Fibroblast of gingiva (primary cell): ENCODE data around the gene ADGRA3.
A peak's percentile ranks its signal among the peaks of the same experiment; 100 is the strongest.

Experiments
- DNase-seq: peaks from one replicate; pipeline ENCODE4 v3.0.0-alpha.2; 2011; ENCODE audit warnings: low read depth

The ADGRA3 gene

GRCh38 chr4:22508376-22508775, 7.5 kb downstream of the ADGRA3 start:
- DNase-seq = no peak

DNA sequence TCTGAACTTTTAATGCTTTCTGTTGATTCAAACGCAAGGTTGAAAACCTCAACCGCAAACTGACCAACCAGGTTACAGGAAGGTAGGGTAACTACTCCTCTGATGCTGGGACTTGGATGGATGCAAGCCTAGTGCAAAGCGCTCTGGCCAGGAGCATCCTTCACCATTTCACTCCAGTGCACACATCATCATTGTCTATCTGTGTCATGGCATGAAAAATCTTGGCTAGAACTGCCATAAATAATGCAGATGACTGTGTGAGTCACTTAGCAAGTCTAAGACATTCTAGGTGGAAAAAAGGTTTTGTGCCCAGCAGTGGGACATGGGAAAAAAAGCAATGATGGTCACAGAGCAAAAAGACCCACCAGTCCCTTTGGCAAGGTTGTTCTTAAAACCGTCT, 10.9 kb downstream of the ADGRA3 start:
- DNase-seq = no peak

DNA sequence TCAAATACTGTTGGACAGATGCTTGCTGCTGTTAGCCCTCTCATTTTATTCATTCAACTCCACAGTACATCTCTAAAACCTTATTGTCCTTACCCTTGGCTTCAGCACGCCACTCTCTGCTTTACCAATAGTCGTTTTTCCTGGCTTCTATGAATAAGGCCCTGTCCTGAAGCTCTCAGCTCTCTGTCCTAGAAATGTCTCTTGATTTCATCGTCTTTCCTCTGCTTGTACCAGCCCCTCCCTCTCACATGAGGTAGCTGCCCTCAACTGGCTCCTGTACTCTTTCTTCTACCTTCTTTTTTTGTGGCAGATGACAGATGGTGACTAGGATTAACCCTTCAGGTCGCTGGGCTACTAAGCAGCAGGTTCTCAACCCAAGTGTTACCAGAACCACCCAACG, 11.4 kb downstream of the ADGRA3 start:
- DNase-seq = no peak

GRCh38 chr4:22502895-22503814, 12.7 kb downstream of the ADGRA3 start:
- no peak for DNase-seq

DNA sequence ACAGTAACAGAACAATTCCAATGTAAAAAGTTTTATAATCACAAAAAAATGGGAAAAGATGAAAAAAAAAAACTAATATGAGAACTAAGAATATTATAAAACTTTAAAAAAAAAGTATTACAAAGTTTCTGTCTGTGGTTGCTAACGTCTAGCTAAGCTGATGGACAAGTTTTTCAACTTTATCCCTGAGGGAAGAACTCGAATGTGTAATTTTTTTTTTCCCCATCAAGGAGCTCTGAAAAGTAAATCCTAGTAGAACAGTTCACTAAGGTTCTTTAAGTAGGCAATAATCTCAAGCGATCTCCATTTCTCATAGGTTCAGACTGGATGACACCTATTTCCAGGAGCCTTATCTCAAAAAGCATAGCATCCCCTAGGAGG, 14.2 kb downstream of the ADGRA3 start:
- no peak for DNase-seq

DNA sequence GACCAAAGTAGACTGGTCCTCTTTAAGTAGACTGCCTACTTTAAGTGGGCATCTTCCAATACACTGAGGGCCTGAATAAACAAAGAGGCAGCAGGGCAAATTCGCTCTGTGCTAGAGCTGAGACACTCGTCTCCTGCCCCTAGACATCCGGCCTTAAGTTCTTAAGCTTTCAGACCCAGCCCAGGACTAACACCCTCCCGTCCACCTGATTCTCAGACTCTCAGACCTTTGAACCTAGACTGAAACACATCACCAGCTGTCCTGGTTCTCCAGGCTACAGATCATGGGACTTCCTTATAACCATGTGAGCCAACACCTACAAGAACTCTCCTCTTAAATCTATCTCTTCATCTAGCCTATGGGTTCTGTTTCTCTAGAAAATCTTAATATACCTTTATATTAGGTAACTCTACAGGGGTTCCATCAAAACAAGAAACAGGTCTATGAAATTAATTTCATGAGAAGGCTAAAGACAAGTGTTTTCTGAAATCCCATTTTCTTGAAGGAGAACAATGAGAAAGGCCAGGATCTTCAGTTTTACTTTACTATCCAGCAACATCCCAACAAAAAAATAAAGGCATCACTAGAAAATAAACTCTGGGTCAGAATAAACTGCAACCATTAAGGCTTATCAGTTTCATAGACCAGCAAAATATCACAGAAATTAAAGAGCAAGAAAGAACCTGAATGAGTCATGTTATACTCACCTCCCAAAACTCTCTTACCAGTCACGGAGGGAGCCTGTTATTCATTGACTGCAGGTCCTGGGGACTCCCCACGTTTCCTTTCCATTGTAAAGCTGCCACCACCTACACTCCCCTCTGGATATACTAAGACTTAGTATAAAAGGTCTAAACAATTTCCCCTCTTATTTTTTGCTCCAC, 14.8 kb downstream of the ADGRA3 start:
- DNase-seq = no peak

DNA sequence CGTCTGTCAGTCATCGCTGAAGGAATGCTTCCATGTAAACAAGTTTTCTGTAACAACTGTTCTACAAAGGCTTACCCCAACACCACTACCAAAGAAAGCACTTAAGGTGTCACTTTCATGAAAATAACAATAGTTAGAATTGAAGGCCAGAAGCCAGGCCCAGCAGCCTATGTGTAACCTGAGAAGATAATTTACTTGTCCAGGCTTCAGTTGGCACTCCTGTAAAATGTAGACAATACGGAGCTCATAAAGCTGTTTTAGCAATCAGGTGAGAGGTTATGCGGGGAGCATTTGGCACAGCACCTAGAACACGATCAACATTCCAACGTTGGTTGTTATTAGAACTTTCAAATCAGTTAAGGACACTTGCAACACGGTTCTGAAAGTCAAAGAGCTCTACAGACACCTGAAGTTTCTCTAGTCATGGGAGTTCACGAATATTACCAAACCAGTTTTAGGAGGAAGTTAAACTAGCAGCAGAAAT, 15.7 kb downstream of the ADGRA3 start:
- DNase-seq = no peak

GRCh38 chr4:22498866-22499265, 17.0 kb downstream of the ADGRA3 start:
- no peak for DNase-seq

DNA sequence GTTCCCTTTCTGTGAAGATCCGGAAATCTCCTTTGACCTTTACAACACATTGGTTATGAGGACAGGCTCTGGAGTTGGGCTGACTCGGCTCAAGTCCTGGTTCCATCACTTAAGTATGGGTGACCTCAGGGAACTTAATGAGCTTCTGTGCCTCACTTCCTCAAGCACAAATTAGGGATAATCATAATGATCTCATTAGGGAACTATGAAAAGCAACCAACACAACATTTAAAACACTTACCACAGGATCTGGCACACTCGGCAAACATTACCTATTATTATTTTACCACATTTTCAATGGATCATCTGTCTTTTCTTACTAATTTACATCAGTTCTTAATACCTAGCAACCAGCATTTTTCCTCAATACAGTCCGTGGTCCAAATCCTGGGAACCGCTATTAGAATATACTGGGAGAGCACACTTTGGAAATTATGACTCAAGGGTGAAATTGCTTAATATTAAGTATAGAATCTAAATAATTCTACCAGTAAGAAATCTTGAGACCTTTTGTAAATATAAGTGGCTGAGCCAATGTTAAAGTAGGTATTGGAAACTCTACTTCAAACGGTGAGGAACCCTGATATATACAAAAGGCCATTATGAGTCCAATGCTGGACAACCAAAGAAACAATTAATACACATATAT, 19.6 kb downstream of the ADGRA3 start:
- peak; percentile 9 for DNase-seq

- DNase-seq = no peak
These were observed 22.3 kb downstream of the ADGRA3 start for GRCh38 chr4:22493523-22493922.

GRCh38 chr4:22492987-22493386, 22.9 kb downstream of the ADGRA3 start:
- DNase-seq = no peak

DNA sequence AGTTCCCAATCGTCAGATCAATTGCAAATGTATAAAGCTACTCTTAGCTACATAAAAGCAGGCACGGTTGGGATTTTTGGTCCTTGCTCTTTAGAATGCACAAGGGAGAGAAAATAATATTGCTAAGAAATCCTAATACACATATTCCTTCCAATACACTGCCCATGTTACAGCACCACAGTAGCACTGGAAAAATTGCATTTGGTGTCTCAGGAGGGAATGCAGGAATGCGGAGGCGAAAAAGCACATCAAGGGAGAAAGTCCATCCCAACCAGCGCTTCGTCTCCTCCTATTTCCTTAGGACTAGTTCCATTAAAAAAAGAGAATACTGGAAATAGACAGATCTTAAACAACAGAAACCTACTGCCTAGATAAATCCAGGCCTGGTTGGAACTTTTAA, 23.9 kb downstream of the ADGRA3 start:
- DNase-seq = no peak

- DNase-seq = no peak
These were observed 25.0 kb downstream of the ADGRA3 start for GRCh38 chr4:22490718-22491315.

- no peak for DNase-seq
These were observed 27.8 kb downstream of the ADGRA3 start for GRCh38 chr4:22488106-22488505.

- no peak for DNase-seq
These were observed 28.5 kb downstream of the ADGRA3 start for GRCh38 chr4:22487328-22487727.

DNA sequence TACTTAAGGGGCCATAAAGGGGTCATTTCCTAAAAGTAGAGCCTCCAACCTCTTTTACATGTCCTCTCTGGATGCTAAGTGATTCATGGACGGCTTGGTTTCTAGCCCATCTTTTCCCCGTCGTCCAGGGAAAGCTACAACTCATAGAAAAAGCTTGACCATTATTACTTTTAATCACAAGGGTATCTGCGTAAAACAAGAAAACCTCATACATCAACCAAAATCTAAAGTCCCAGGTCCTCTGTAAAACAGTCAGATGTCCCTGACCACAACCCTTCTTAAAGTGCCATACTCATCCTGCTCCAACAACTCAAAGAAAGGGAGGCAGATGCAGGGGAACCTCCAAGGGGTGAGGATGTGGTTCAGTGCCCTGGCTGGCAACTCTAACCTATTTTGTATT, 29.6 kb downstream of the ADGRA3 start:
- no peak for DNase-seq

DNA sequence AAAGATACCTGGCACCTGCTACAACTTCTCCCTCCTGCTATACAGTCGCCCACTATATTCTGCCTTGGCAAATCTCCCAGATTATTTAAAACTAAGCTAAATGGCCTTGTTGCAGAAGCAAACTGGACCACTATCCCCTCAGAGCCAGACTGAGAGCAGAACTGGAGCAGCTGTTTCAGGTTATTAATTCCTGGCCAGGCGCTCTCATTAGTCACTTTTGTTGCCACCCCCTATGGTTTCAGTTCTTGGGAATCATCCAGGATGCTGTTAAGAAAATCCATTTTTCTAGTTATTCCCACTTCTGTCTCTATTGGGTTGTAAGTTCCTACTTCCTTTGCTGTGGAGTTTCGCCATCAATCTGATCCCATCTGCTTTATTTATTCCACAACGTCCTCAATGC, 30.1 kb downstream of the ADGRA3 start:
- DNase-seq = peak; percentile 79

DNA sequence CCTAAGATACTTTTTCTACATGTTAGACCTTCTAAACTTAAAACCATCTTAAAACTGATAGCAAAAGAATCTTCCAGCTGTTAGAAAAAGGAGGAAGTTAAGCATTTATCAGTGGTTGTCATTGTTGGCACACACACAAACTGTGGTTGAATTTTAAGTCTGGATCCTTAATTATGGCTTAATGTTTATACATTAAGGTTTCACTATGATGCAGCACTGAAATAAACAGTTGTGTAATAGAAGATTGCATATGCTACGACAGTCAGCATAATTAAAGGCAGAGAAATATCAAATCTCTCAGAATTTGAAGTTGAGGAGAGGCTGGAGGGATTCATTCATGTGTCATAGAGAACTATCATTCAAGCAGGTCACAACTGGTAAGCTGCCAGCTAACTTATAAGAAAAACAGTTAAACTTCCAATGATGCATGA, 32.3 kb downstream of the ADGRA3 start:
- peak; percentile 78 for DNase-seq

- DNase-seq = no peak
These were observed 33.4 kb downstream of the ADGRA3 start for GRCh38 chr4:22482250-22483127.

- DNase-seq = no peak
These were observed 35.1 kb downstream of the ADGRA3 start for GRCh38 chr4:22480675-22481327.
